Common myeloid progenitor, CD34-positive (primary cell): ENCODE measurements around the gene RNGTT.

Source experiments
- CTCF ChIA-PET: fragments of 350-600 bp; sonication (Branson Sonifier 250); formaldehyde crosslinking; loops from one replicate; lab custom pipeline; 2021; ENCODE audit warnings: antibody characterized with exemption; lab: Charles Lee
- POLR2A ChIA-PET: fragments of 350-600 bp; sonication (Branson Sonifier 250); formaldehyde crosslinking; loops from one replicate; lab custom pipeline; 2021; ENCODE audit warnings: antibody characterized with exemption; lab: Charles Lee
- DNase-seq, 3 donors: peaks; one replicate each; pipeline versions ENCODE4 v3.0.0 to v3.0.0-alpha.2; 2013
- H3K27ac ChIP-seq, 2 experiments: 1 replicate in 1 of 2; 2 replicates in 1 of 2; pipeline ENCODE4 v1.7.0; 2013; ENCODE audit warnings: inconsistent platforms in 2 of 2, low read length in 2 of 2, mild to moderate bottlenecking in 2 of 2, low read depth in 1 of 2, moderate library complexity in 1 of 2; ENCODE audit not compliant: severe bottlenecking in 2 of 2, insufficient read depth in 1 of 2, poor library complexity in 1 of 2
- H3K27me3 ChIP-seq, 5 experiments: replicated peaks in 2 of 5; 1 replicate in 3 of 5; 2 replicates in 2 of 5; pipeline versions ENCODE4 v1.6.1 to v1.7.0; 2013; ENCODE audit warnings: low read length in 4 of 5, mild to moderate bottlenecking in 2 of 5, moderate library complexity in 2 of 5, inconsistent platforms in 1 of 5; ENCODE audit not compliant: insufficient read depth in 5 of 5, control insufficient read depth in 4 of 5
- H3K36me3 ChIP-seq, 4 experiments: 1 replicate in 2 of 4; 2 replicates in 2 of 4; pipeline versions ENCODE4 v1.6.1 to v1.7.0; 2013; ENCODE audit warnings: low read length in 3 of 4, control low read depth in 1 of 4, mild to moderate bottlenecking in 1 of 4; ENCODE audit not compliant: control insufficient read depth in 4 of 4, insufficient read depth in 4 of 4
- H3K4me1 ChIP-seq, 4 experiments: 1 replicate in 3 of 4; 2 replicates in 1 of 4; pipeline versions ENCODE4 v1.6.1 to v1.7.1; 2013; ENCODE audit warnings: low read length in 3 of 4, mild to moderate bottlenecking in 3 of 4, control low read depth in 1 of 4, inconsistent platforms in 1 of 4, moderate library complexity in 1 of 4; ENCODE audit not compliant: control insufficient read depth in 4 of 4, insufficient read depth in 4 of 4; ENCODE audit errors: control extremely low read depth in 1 of 4
- H3K4me3 ChIP-seq, 7 experiments: 1 replicate in 4 of 7; 2 replicates in 3 of 7; pipeline versions ENCODE4 v1.5.1 to v1.7.0; 2013; ENCODE audit warnings: mild to moderate bottlenecking in 7 of 7, low read length in 6 of 7, moderate library complexity in 6 of 7, inconsistent platforms in 2 of 7, low read depth in 2 of 7, control low read depth in 1 of 7; ENCODE audit not compliant: insufficient read depth in 4 of 7, control insufficient read depth in 1 of 7; ENCODE audit errors: extremely low read depth in 1 of 7
- H3K9me3 ChIP-seq, 5 experiments: 1 replicate in 4 of 5; 2 replicates in 1 of 5; pipeline versions ENCODE4 v1.6.1 to v1.7.1; 2013; ENCODE audit warnings: low read length in 4 of 5, mild to moderate bottlenecking in 2 of 5, inconsistent platforms in 1 of 5, low read depth in 1 of 5, moderate library complexity in 1 of 5; ENCODE audit not compliant: control insufficient read depth in 4 of 5, insufficient read depth in 2 of 5; ENCODE audit errors: control extremely low read depth in 1 of 5
- WGBS: methylation state at CpG from one replicate; pipeline ENCODE4 v1.1.5; 2013; ENCODE audit not compliant: insufficient coverage; 5-methylcytosine and 5-hydroxymethylcytosine counted together

Gene RNGTT

GRCh38 chr6:88629838-88630494 is 333.5 kb downstream of the RNGTT start:
- H3K4me3 ChIP-seq = no peak overlapping the region
- H3K4me1 ChIP-seq = peaks cover 0 to 7% (median 6%) of the 10 kb centered on the region in 4 experiments
- H3K36me3 ChIP-seq = no peaks in the 10 kb centered on the region
- DNase-seq = peak; percentile 28 to 75 (median 57)
- H3K9me3 ChIP-seq = no peaks in the 10 kb centered on the region
- 25% methylated on average over 4 of the region's 5 CpGs for WGBS
- CTCF ChIA-PET = interaction anchor here (0.7 kb wide), 2 partner anchors 10 to 12 kb away, joined by 3 read pairs; no protein-coding TSS in a partner anchor
- POLR2A ChIA-PET = no interaction called here
- no peak overlapping the region for H3K27ac ChIP-seq
- H3K27me3 ChIP-seq = no peaks in the 10 kb centered on the region

- Histone ChIP-seq H3K27me3 (no peaks in the 10 kb centered on the region), H3K4me3 (no peak overlapping the region), H3K27ac (no peak overlapping the region), H3K36me3 (no peaks in the 10 kb centered on the region), H3K4me1 (peaks cover 0 to 7% (median 6%) of the 10 kb centered on the region in 4 experiments), H3K9me3 (peaks cover 0 to 2% (median 0%) of the 10 kb centered on the region in 5 experiments)
- no peak for DNase-seq
- 88% methylated on average over 1 of the region's 1 CpG for WGBS
- ChIA-PET POLR2A (no interaction called here), CTCF (no interaction called here)
Observed at GRCh38 chr6:88626460-88626859, 337.0 kb downstream of the RNGTT start.

- WGBS = no CpG with 5 or more reads among the region's 2 CpGs
- DNase-seq = no peak
- POLR2A ChIA-PET = no interaction called here
Observed at GRCh38 chr6:88623531-88623930, 339.9 kb downstream of the RNGTT start.

GRCh38 chr6:88619951-88620350 is 343.5 kb downstream of the RNGTT start:
- Histone ChIP-seq H3K36me3 (no peaks in the 10 kb centered on the region), H3K27me3 (no peaks in the 10 kb centered on the region), H3K9me3 (peaks cover 0 to 3% (median 0%) of the 10 kb centered on the region in 5 experiments), H3K27ac (no peak overlapping the region), H3K4me1 (peaks cover 0 to 2% (median 0%) of the 10 kb centered on the region in 4 experiments), H3K4me3 (no peak overlapping the region)
- 94% methylated on average over 7 of the region's 7 CpGs for WGBS
- DNase-seq = no peak
- POLR2A ChIA-PET = no interaction called here
- CTCF ChIA-PET = interaction anchor here (1.1 kb wide), 1 partner anchor 9 kb away, joined by 3 read pairs; no protein-coding TSS in a partner anchor

More at GRCh38 chr6:88623531-88623930, 339.9 kb downstream of the RNGTT start:
- no peak overlapping the region for H3K4me3 ChIP-seq
- CTCF ChIA-PET = no interaction called here
- H3K27ac ChIP-seq = no peak overlapping the region
- H3K4me1 ChIP-seq = no peaks in the 10 kb centered on the region
- H3K9me3 ChIP-seq = peaks cover 0 to 3% (median 0%) of the 10 kb centered on the region in 5 experiments
- no peaks in the 10 kb centered on the region for H3K36me3 ChIP-seq
- H3K27me3 ChIP-seq = no peaks in the 10 kb centered on the region

- POLR2A ChIA-PET = no interaction called here
- WGBS = no CpG with 5 or more reads among the region's 1 CpG
- H3K4me3 ChIP-seq = no peak overlapping the region
- H3K9me3 ChIP-seq = peaks cover 0 to under 1% (median 0%) of the 10 kb centered on the region in 5 experiments
- CTCF ChIA-PET = no interaction called here
- no peaks in the 10 kb centered on the region for H3K27me3 ChIP-seq
- peaks cover 0 to 8% (median 7%) of the 10 kb centered on the region in 4 experiments for H3K36me3 ChIP-seq
- no peak overlapping the region for H3K27ac ChIP-seq
- DNase-seq = peak in 1 of 3 donors; percentile 2
- peaks cover 0 to 2% (median 0%) of the 10 kb centered on the region in 4 experiments for H3K4me1 ChIP-seq
Observed at GRCh38 chr6:88616380-88616779, 347.0 kb downstream of the RNGTT start.

DNA sequence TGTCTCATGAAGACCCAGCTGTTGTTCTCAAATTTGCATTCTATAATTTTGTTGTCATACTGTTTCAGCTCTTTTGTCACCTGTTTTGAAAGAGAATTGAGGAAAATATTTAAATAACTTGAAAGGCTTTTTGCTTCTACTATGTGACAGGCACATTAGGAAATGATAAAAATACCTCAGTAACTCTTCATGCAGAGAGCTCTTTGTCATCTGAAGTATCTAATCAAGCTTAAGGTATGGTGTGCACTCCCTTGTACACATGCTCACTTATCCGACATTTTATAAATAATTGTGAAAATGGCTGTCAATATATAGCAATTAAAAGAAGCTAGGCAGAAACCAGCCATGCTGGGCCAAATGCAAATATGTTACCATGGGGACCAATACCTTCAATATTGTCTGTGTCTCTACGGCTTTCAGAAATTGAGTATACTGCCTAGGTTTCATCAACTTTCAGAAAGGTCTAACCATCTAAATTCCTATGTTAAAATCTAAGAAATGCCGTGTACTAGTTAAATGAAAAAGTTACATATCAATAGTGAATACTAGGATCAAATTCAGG is 349.0 kb downstream of the RNGTT start:
- DNase-seq = no peak
- Histone ChIP-seq H3K4me1 (peaks cover 0 to 2% (median 0%) of the 10 kb centered on the region in 4 experiments), H3K4me3 (no peak overlapping the region), H3K9me3 (no peaks in the 10 kb centered on the region), H3K27me3 (no peaks in the 10 kb centered on the region), H3K36me3 (peaks cover 0 to 8% (median 7%) of the 10 kb centered on the region in 4 experiments), H3K27ac (no peak overlapping the region)
- no CpG with 5 or more reads among the region's 3 CpGs for WGBS
- ChIA-PET POLR2A (no interaction called here), CTCF (no interaction called here)

DNA sequence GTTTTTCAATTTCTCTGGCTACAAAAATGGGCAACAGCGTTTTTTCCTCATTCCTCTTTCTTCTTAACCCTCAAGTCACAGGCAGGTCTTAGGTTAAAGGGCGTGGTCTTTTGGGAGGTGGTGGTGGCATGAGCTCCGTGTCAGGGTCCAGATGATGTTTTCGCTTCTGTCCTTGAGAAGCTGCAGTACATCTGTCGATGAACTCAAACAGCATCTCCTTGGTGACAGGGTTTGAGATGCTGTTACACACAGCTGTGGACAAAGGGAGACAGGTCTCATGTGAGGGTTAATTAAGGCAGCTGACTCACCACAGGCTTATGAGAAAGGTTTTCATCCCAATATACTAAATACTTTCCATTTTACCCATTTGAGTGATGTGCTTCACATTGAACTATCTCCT is 350.8 kb downstream of the RNGTT start:
- Histone ChIP-seq H3K27me3 (no peaks in the 10 kb centered on the region), H3K36me3 (peaks cover 0 to 8% (median 7%) of the 10 kb centered on the region in 4 experiments), H3K27ac (no peak overlapping the region), H3K4me3 (no peak overlapping the region), H3K4me1 (peaks cover 0 to 2% (median 0%) of the 10 kb centered on the region in 4 experiments), H3K9me3 (no peaks in the 10 kb centered on the region)
- ChIA-PET CTCF (no interaction called here), POLR2A (no interaction called here)
- WGBS = 98% methylated on average over 5 of the region's 5 CpGs
- DNase-seq = no peak
